ENCODE data around the gene DDHD1.

DDHD1 gene

DNA sequence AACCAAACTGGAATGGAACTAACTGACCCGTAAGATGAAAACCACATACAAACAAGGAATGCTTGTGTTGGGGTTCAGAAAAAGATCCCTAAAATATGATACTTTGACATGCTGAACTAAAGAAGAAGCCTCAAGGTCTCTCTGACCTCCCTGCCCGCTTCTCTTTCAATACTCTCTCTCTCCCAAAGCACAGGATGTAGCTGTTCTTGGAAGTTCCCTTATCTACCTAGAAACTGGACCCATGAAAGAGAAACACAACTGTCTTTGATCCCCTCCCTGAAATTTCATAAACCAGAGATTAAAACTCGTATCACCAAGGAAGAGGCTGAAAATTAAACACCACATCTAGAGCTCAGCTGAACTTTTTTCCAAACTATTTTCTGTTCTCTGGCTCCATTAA is 125.6 kb downstream of the DDHD1 start:
- DNase-seq, result no peak

- no peak for DNase-seq
These were observed 126.1 kb downstream of the DDHD1 start for GRCh38 chr14:53027041-53027440.

DNA sequence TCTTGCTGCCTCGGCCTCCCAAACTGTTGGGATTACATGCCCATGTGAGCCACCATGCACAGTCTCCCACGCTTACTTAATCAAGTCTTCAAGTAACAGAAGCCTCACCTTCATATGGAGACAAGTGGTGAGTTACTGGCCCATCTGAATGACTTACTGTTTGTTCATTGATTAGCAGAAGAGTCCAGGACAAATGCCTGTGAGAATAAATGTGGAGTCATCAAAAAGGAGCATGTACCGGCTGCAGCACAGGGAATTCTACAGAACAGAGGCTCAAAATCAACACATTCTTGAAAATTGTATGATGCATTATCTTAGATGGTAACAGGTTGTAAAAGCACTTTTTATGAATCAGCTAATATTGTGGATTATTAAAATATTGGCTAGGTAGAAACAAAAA is 129.8 kb downstream of the DDHD1 start:
- no peak for DNase-seq

DNA sequence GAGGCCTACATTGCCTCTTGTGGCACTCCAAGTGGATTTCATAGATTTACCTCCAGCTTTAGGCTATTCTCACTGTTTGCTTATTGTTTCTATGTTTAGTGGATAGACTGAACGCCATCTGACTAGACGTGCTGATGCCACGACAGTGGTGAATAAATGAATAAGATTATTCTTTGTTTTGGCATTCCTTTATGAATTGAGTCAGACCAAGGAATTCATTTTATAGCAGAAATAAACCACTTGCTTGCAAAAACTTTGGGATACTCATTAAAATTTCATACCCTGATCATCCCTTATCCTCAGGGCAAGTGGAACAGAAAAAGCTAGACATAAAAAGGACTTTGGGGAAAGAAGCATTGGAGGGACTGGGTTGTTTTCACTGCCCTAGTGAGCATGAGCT is 130.5 kb downstream of the DDHD1 start:
- peak; percentile 84 for DNase-seq

DNA sequence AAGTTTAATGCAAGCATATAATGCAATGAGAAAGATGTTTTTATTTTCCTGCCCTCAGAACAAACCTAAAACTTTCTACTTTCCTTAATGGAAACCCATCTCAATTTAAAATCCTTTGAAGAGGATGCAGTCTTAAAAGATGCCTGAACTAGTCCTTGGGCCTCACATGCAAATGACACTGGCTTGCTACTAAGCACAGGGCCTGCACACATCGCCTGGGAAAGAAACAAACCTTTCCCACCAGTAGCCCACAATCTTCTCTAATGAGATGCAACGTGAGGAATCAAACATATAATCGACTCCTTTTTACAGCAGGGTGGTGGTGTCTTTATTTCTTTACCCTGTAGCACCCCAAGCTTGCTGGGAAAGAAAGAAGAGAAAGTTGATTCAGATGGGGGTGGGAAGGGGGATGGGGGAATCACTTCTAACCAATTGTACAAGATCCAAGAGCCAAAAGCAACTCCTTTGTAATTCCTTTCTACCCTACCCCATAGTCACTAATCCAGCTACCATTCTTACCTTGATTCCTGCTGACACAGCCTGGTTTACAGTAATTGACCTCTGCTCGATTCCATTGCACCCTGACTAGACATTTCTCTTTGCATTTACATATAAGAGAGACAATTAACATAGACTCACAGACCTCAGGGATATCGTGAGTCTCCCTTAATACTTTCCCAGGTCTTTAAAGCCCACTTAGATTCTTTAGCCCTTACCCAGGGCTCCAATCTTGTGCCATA is 132.8 kb downstream of the DDHD1 start:
- no peak for DNase-seq

GRCh38 chr14:53019406-53019805 is 133.7 kb downstream of the DDHD1 start:
- no peak for DNase-seq

DNA sequence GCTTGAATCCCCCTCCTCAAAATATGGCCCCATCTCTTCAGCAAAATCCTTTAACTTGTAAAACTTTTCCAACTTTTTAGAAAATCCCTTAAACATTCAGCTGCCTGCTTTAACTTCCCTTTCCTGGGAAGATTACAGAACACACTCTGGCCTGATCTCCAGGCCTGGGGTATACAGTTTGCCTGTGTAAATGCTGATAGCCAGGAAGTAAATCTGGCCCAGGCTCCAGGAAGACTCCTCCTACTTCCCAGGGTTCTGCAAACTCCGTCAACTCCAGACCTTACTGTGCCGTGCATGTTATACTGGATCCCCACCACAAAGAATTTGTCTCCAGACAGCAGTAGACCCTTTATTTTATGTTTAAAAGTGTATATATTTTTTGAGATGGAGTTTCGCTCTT is 135.3 kb downstream of the DDHD1 start:
- DNase-seq, result no peak

DNA sequence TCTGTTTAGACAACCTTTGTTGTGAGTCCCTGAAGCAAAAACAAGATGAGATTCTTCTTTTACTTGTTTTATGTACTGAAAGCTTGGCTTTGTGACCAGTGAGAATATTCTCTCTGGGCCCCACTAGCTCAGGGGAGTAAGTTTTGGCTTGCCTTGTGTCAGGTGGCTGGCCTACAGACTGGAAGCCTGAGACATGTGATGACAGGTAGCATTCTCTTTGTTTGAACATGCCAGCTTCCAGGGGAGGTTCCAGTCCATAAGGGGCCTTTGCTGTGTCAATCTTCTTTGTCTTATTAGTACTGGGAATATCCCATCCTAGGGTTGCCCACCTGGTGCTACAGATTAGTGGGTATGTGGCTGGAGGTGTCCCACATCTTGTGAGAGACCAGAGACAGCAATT is 136.2 kb downstream of the DDHD1 start:
- no peak for DNase-seq

DNA sequence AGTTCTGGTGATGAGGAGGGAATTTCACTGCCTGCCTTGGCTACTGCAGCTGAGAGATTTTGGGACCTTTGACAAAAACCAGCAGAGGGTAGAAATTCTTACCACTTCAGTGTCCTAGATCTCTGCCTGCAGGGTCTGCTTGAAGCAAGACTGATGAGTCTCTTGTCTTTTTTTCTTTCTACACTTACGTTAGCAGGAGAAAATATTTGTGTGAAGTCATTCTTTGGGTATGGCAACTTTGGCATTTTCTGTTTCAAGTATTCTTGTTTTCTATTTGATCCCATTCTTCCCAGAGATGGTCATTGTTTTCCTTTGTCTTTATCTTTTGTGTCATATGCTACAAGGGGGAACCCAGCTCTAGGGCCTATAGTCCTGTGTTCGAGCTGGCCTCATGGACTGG is 136.6 kb downstream of the DDHD1 start:
- peak; percentile 55 for DNase-seq

GRCh38 chr14:53011053-53011462 is 142.1 kb downstream of the DDHD1 start:
- DNase-seq, result peak; percentile 100

DNA sequence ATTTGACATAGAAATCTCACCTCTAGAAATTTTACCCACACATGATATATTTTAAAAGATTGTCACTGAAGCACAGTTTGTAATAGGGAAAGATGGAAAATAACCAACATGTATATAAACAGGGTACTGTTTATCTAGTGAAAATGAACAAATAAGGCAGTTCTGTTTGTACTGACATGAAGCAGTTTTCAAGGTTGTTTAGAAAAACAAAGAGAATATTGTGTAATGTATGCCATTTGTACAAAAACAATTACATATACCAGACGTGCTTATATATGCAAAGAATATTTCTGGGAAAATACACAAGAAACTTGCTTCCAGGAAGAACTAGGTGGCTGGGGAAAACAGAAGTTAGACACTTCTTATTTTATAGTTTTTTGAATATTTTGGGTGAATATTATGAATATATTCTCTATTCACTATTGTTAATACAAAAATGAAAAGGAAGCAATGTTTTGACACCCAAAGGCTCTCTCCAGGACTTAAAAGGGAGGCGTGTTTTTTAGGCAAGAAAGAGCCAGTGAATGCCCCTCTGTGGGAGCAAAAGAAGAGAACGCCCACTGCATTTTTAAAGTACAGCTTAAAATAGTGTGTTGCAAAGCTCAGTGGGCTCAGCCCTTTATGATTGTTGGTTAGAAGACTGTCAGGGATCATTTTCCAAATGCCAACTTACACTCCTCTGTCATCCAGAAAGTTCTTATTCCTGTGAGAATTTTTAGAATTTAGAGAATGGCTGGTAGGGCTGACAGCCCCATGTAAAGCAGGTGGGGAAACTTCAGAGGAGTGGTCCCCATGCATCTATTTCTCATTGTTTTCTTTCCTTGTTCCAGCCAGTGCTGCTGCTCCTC is 142.7 kb downstream of the DDHD1 start:
- DNase-seq, result no peak

DNA sequence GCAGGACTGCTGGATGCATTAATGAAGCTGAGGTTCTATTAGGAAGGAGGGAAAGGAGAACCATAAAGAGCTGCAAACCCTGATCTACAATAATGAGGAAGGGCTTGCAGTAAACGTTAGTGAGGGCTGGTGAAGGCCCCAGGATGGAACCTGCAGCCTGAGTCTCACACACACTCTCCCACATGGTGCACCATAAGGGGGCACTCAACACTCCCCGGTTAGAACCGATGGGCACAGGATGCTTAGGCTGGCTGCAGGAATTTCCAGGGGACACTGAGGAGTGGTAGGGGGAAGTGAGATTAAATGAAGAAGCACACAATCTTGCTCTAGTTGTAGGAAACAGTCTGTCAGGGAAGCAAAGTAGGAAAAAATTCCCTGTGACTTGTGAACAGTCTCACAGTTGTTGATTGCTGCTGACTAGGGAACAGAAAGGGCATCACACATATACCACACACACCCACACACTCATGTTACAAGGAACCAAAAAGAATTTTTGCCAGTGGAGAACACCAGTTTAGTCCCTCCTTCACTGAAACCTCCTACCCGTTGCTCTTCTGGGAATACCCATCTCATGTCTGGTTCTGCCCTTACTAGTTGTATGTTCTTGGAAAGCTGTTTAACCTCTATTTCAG is 146.1 kb downstream of the DDHD1 start:
- DNase-seq, result no peak

DNA sequence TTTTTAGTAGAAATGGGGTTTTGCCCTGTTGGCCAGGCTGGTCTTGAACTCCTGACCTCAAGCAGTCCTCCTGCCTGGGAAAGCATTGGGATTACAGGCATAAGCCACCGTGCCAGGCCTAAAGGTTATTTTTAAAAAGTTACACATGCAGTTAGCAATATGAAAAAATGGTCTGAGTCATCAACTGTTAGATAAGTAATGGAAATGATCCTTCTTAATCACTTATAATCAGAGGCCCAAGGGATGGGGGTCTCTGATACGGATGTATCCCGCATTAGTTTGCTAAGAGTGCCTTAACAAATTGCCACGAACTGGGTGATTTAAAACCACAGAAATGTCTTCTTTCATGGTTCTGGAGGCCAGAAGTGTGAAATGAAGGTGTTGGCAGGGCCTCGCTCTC is 148.1 kb downstream of the DDHD1 start:
- DNase-seq, result no peak

DNA sequence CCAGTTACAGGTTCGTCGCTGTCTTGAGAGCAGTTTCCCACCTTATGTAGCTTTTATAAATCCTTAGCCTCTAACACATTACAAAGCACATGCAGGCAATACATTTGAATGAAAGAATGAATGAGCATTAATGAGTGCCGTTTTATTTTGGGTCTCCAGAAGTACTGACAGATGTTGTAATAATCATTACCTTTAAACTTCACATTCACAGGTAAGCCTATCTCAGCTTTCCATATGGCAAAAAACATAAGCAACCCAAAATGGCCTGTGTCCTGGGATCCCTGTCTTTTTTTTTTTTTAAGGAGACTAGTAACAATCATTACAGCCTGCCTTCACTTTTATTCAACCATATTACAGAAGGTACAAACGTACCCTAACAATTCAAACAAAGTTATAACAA is 149.3 kb downstream of the DDHD1 start:
- no peak for DNase-seq

GRCh38 chr14:53002576-53002975 is 150.5 kb downstream of the DDHD1 start:
- no peak for DNase-seq

DNA sequence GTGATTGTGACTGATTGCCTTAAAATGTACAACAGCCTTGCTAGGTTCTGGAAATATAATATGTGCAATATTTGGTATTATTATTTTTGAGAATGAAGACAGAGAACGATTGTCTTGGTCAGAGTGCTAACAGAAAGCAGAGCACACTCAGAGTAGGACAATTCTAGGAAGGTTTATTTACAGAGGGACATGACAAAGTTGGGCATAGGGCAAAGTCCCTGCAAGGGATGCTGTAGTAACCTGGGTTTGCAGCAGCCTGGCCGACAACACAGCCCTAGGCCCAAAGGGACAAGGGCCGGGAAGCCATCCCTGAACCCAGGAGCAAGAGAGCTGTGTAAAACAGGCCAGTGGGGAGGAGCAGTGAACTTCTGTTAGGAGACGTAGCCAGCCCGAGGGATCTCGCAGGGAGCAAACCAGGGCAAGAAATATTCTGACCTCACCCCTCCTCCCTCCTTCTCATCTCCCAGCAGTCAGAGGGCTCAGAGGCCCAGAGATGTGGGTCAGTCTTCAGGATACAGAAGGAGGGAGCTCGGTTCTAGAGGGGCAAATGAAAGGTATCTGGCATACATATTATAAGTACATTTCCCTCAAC is 151.2 kb downstream of the DDHD1 start:
- no peak for DNase-seq

GRCh38 chr14:52998376-52999015 is 154.6 kb downstream of the DDHD1 start:
- peak; percentile 81 for DNase-seq

DNA sequence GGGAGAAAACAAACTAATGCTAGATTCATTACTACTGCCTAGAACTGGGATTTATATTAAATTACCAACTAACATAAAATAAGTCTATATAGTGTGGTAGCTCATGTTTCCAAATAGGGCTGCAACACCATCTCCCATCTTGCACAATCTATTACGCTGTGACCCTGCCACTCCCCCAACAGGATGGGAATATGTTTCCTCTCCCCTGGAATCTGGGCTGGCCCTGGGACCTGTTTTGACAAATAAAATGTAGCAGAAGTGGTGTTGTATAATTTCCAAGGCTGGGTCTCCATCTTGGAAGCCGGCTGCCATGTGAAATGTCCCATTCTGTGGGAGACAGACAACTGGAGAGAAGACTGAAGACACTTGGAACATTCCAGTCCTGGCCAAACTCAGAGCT is 156.6 kb downstream of the DDHD1 start:
- DNase-seq, result no peak

- DNase-seq, result no peak
These were observed 157.1 kb downstream of the DDHD1 start for GRCh38 chr14:52995998-52996397.

- no peak for DNase-seq
These were observed 160.8 kb downstream of the DDHD1 start for GRCh38 chr14:52992236-52992870.

DNA sequence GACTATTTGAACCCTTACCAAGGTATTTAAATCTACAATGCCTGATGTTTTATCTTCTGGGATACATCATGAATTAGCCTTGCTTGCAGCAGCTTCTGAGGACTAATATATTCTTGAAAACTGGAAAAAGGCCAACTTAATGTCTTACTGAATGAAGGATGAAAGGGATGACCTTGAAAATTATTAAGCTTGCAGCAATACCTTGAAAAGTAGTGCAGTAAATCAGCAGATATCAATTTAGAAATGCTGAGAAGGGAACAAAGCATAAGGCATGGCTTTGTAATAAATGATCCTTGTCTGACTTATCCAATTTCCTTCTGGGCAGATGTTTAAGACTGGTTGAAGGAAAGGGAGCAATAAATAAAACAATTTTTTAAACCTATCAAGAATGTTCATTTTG is 165.0 kb downstream of the DDHD1 start:
- DNase-seq, result no peak

GRCh38 chr14:52987514-52987913 is 165.6 kb downstream of the DDHD1 start:
- no peak for DNase-seq

GRCh38 chr14:52987042-52987441 is 166.1 kb downstream of the DDHD1 start:
- no peak for DNase-seq

Data from EL (cell line).